ENCODE data around the gene CDX2. TPM values are rescaled to one million over a fixed set of nuclear protein-coding genes. Genes with fewer than 3 reads are reported as not detected.

CDX2 gene
- total and polyA plus RNA-seq, 2 donors (not counting 1 experiment from before 2014, with no cell fraction given), result not detected

DNA sequence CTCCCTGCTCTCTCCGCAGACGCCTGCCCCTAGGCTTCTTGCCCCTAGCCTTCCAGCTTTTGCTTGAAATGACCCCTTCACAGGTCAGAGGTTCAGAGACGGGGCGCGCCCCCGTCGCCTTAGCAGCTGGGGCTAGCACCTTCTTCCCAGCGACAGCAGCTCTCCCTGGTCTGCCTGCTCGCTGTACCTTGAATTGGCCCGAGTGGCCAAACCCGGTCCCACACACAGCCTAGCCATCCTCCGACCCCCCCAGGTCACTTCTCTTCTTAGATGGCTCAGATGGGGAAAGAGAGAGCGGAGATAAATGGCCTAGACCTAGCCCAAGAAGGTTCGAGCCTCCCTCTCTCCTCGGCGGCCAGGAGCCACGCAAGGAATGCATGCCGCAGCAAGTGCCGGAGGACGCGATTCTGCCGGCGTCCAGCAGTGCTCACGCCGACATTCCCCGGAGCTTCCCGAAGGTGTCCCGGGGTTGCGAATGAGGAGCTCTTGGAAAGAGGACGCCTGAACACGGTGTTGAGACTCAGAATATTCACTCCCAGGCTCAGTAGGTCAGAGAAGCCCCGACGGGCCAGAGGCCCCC is 1.3 kb downstream of the CDX2 start:
- no peak overlapping the region for H2AFZ ChIP-seq (ENCODE audit: insufficient read depth, low read depth, low read length, poor library complexity, severe bottlenecking)
- no peak overlapping the region for H3K27ac ChIP-seq (ENCODE audit: low read length in 2 of 2)
- Mint-ChIP-seq H3K27ac (peak overlapping the region; percentile 50), H3K4me3 (peak overlapping the region; percentile 82), H3K4me1 (peaks cover 34% of the 10 kb centered on the region), H3K27me3 (peaks cover 76% of the 10 kb centered on the region), H3K9me3 (ENCODE audit: insufficient read depth) (no peaks in the 10 kb centered on the region)
- no peaks in the 10 kb centered on the region for H4K20me1 ChIP-seq (ENCODE audit: control insufficient read depth, insufficient read depth, low read length, poor library complexity, severe bottlenecking)
- POLR2A ChIA-PET, result no interaction called here
- H3K9me3 ChIP-seq (ENCODE audit: control extremely low read depth in 1 of 3, control insufficient read depth in 2 of 3, insufficient read depth in 1 of 3, low read length in 2 of 3), result peaks cover 0 to 58% (median 0%) of the 10 kb centered on the region in 3 donors
- peaks cover 43 to 56% of the 10 kb centered on the region in 2 donors for H3K4me1 ChIP-seq (ENCODE audit: control insufficient read depth in 2 of 2, insufficient read depth in 2 of 2, low read length in 2 of 2)
- H3K27me3 ChIP-seq (replicated peaks in 1 of 4; ENCODE audit: control extremely low read depth in 1 of 4, control insufficient read depth in 3 of 4, insufficient read depth in 4 of 4, low read length in 3 of 4), result peaks cover 0 to 91% (median 68%) of the 10 kb centered on the region in 4 experiments
- WGBS (ENCODE audit: insufficient coverage), result 14% methylated on average over 29 of the region's 33 CpGs
- TF ChIP-seq, protein P1, sequence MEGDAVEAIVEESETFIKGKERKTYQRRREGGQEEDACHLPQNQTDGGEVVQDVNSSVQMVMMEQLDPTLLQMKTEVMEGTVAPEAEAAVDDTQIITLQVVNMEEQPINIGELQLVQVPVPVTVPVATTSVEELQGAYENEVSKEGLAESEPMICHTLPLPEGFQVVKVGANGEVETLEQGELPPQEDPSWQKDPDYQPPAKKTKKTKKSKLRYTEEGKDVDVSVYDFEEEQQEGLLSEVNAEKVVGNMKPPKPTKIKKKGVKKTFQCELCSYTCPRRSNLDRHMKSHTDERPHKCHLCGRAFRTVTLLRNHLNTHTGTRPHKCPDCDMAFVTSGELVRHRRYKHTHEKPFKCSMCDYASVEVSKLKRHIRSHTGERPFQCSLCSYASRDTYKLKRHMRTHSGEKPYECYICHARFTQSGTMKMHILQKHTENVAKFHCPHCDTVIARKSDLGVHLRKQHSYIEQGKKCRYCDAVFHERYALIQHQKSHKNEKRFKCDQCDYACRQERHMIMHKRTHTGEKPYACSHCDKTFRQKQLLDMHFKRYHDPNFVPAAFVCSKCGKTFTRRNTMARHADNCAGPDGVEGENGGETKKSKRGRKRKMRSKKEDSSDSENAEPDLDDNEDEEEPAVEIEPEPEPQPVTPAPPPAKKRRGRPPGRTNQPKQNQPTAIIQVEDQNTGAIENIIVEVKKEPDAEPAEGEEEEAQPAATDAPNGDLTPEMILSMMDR (IDR thresholded peaks at IDR 0.05), result no peak
- TF ChIP-seq EZH2 (IDR thresholded peaks at IDR 0.05; ENCODE audit: borderline replicate concordance, insufficient read depth, low read depth, low read length, poor library complexity, severe bottlenecking), result no peak
- intact Hi-C loops (cut with micrococcal nuclease), result loop anchor here (5.0 kb wide), 1 partner anchor 46 kb away; no protein-coding TSS in a partner anchor
- H3K4me3 ChIP-seq (ENCODE audit: control extremely low read depth in 1 of 5, extremely low read depth in 1 of 5, insufficient read depth in 1 of 5, low read depth in 2 of 5, low read length in 4 of 5), result peak overlapping the region in 3 of 5 experiments; percentile 25 to 41 (median 27)
- peak overlapping the region; percentile 44 for H3K9ac ChIP-seq (ENCODE audit: low read length)
- H3K4me2 ChIP-seq (replicated peaks; ENCODE audit: low read depth, low read length, poor library complexity, severe bottlenecking), result peak overlapping the region; percentile 78
- no peaks in the 10 kb centered on the region for H3K36me3 ChIP-seq (replicated peaks in 1 of 2; ENCODE audit: control extremely low read depth in 1 of 2, control insufficient read depth in 1 of 2, extremely low read depth in 1 of 2, insufficient read depth in 2 of 2, low read length in 1 of 2)
- no peaks in the 10 kb centered on the region for H3K79me2 ChIP-seq (ENCODE audit: control insufficient read depth, insufficient read depth, low read length)
- DNase-seq (no peak), ATAC-seq (ENCODE audit: low read depth) (no peak)
- CTCF ChIA-PET, result interaction anchor here (0.6 to 3.4 kb wide), 4 partner anchors 12 to 141 kb away, joined by 3 to 15 read pairs (median 6); no protein-coding TSS in a partner anchor

- intact Hi-C loops (cut with micrococcal nuclease), result loop anchor here (5.0 kb wide), 1 partner anchor 45 kb away; no protein-coding TSS in a partner anchor
- DNase-seq (peak; percentile 67), ATAC-seq (ENCODE audit: low read depth) (peak; percentile 34)
- H3K9me3 Mint-ChIP-seq (ENCODE audit: insufficient read depth), result no peaks in the 10 kb centered on the region
- H3K79me2 ChIP-seq (ENCODE audit: control insufficient read depth, insufficient read depth, low read length), result no peaks in the 10 kb centered on the region
- 7% methylated on average over 16 of the region's 18 CpGs for WGBS (ENCODE audit: insufficient coverage)
- no peak for TF ChIP-seq EZH2 (IDR thresholded peaks at IDR 0.05; ENCODE audit: borderline replicate concordance, insufficient read depth, low read depth, low read length, poor library complexity, severe bottlenecking)
- TF ChIP-seq, protein P1 (IDR thresholded peaks at IDR 0.05), result no peak
- H3K9me3 ChIP-seq (ENCODE audit: control extremely low read depth in 1 of 3, control insufficient read depth in 2 of 3, insufficient read depth in 1 of 3, low read length in 2 of 3), result peaks cover 0 to 58% (median 0%) of the 10 kb centered on the region in 3 donors
- H4K20me1 ChIP-seq (ENCODE audit: control insufficient read depth, insufficient read depth, low read length, poor library complexity, severe bottlenecking), result no peaks in the 10 kb centered on the region
- H3K4me1 ChIP-seq (ENCODE audit: control insufficient read depth in 2 of 2, insufficient read depth in 2 of 2, low read length in 2 of 2), result peaks cover 43 to 56% of the 10 kb centered on the region in 2 donors
- H3K27me3 ChIP-seq (replicated peaks in 1 of 4; ENCODE audit: control extremely low read depth in 1 of 4, control insufficient read depth in 3 of 4, insufficient read depth in 4 of 4, low read length in 3 of 4), result peaks cover 0 to 93% (median 68%) of the 10 kb centered on the region in 4 experiments
- peaks cover 34% of the 10 kb centered on the region for H3K4me1 Mint-ChIP-seq
- CTCF ChIA-PET, result interaction anchor here (0.6 to 3.4 kb wide), 4 partner anchors 13 to 140 kb away, joined by 3 to 15 read pairs (median 6); no protein-coding TSS in a partner anchor
- H3K27me3 Mint-ChIP-seq, result peaks cover 77% of the 10 kb centered on the region
- H3K4me3 Mint-ChIP-seq, result peak overlapping the region; percentile 82
- H3K27ac ChIP-seq (ENCODE audit: low read length in 2 of 2), result no peak overlapping the region
- no peak overlapping the region for H2AFZ ChIP-seq (ENCODE audit: insufficient read depth, low read depth, low read length, poor library complexity, severe bottlenecking)
- H3K27ac Mint-ChIP-seq, result peak overlapping the region; percentile 73
- H3K9ac ChIP-seq (ENCODE audit: low read length), result no peak overlapping the region
- peak overlapping the region in 2 of 5 experiments; percentile 11 to 27 for H3K4me3 ChIP-seq (ENCODE audit: control extremely low read depth in 1 of 5, extremely low read depth in 1 of 5, insufficient read depth in 1 of 5, low read depth in 2 of 5, low read length in 4 of 5)
- H3K4me2 ChIP-seq (replicated peaks; ENCODE audit: low read depth, low read length, poor library complexity, severe bottlenecking), result peak overlapping the region; percentile 78
- POLR2A ChIA-PET, result no interaction called here
- no peaks in the 10 kb centered on the region for H3K36me3 ChIP-seq (replicated peaks in 1 of 2; ENCODE audit: control extremely low read depth in 1 of 2, control insufficient read depth in 1 of 2, extremely low read depth in 1 of 2, insufficient read depth in 2 of 2, low read length in 1 of 2)
Measured at GRCh38 chr13:27967203-27967735, 1.8 kb downstream of the CDX2 start.

Data from B cell (primary cell).